Hypothalamus (tissue), 51 donors: ENCODE measurements around the gene OVOL1.
"Not testable (repeated sequence)": the region's sequence is repeated elsewhere in the genome, so short reads cannot be mapped to it uniquely, and the experiment has no call there.

ENCODE experiments used
- DNase-seq, 51 donors: peaks; one replicate each; lab custom pipeline; 2025; lab: John Stamatoyannopoulos, UW

Gene OVOL1

GRCh38 chr11:65811764-65812475 lies 25.1 kb downstream of the OVOL1 start:
- no peak for DNase-seq

- peak in 8 of 51 donors; percentile 3 to 43 (median 6) for DNase-seq
Observed at GRCh38 chr11:65814131-65814985, 27.5 kb downstream of the OVOL1 start.

GRCh38 chr11:65814986-65815565 lies 28.2 kb downstream of the OVOL1 start:
- DNase-seq: no peak

- no peak for DNase-seq
Observed at GRCh38 chr11:65816696-65817095, 29.8 kb downstream of the OVOL1 start.

- DNase-seq: no peak
Observed at GRCh38 chr11:65817312-65817834, 30.5 kb downstream of the OVOL1 start.

GRCh38 chr11:65817835-65818680 lies 31.2 kb downstream of the OVOL1 start:
- peak; percentile 39 to 97 (median 85) for DNase-seq

- no peak for DNase-seq
Observed at GRCh38 chr11:65821107-65821506, 34.2 kb downstream of the OVOL1 start.

GRCh38 chr11:65822776-65823528 lies 36.1 kb downstream of the OVOL1 start:
- no peak for DNase-seq

- DNase-seq: no peak
Observed at GRCh38 chr11:65826984-65827735, 40.3 kb downstream of the OVOL1 start.

GRCh38 chr11:65829459-65829858 lies 42.6 kb downstream of the OVOL1 start:
- no peak for DNase-seq

GRCh38 chr11:65832231-65832630 lies 45.4 kb downstream of the OVOL1 start:
- not testable (repeated sequence) for DNase-seq

GRCh38 chr11:65833297-65834030 lies 46.6 kb downstream of the OVOL1 start, which contains the start of gene SNX32:
TSS of gene SNX32 (plus strand) at chr11:65833963. CDS start at chr11:65834066, 103 bp downstream.
- DNase-seq: peak; percentile 73 to 97 (median 91)

GRCh38 chr11:65834202-65834601 lies 47.3 kb downstream of the OVOL1 start:
- no peak for DNase-seq

GRCh38 chr11:65842144-65842543 lies 55.3 kb downstream of the OVOL1 start:
- DNase-seq: no peak

- DNase-seq: no peak
Observed at GRCh38 chr11:65843811-65844210, 56.9 kb downstream of the OVOL1 start.

- DNase-seq: no peak
Observed at GRCh38 chr11:65844231-65844872, 57.5 kb downstream of the OVOL1 start.
